HepG2 (cell line): ENCODE data around the gene DENND4B. TPM values are rescaled to one million over a fixed set of nuclear protein-coding genes. Genes with fewer than 3 reads are reported as not detected.

Experiments
- AKNA ChIP-seq: sonication (generic); formaldehyde crosslinking; IDR thresholded peaks from 2 replicates; pipeline ENCODE4 v1.4.0; 2020; ENCODE audit warnings: missing genetic modification reagents, borderline replicate concordance
- BRD4 ChIP-seq: sonication (generic); formaldehyde crosslinking; IDR thresholded peaks from 2 replicates; pipeline ENCODE4 v1.4.0; 2020; ENCODE audit warnings: missing genetic modification reagents
- ETV5 ChIP-seq: IDR thresholded peaks from 2 replicates; pipeline ENCODE4 v1.6.1; 2018; ENCODE audit warnings: missing biosample characterization, missing genetic modification reagents, inconsistent platforms, borderline replicate concordance
- GPBP1L1 ChIP-seq: sonication (generic); formaldehyde crosslinking; IDR thresholded peaks from 2 replicates; pipeline ENCODE4 v1.5.0; 2020; ENCODE audit warnings: mild to moderate bottlenecking, missing genetic modification reagents
- KDM4B ChIP-seq: sonication (generic); formaldehyde crosslinking; IDR thresholded peaks from 2 replicates; pipeline ENCODE4 v1.4.0; 2020; ENCODE audit warnings: missing genetic modification reagents
- MIXL1 ChIP-seq: IDR thresholded peaks from 2 replicates; pipeline ENCODE4 v1.6.1; 2016
- PHF20 ChIP-seq: sonication (generic); formaldehyde crosslinking; IDR thresholded peaks from 2 replicates; pipeline ENCODE4 v1.5.0; 2020; ENCODE audit warnings: mild to moderate bottlenecking, missing genetic modification reagents
- SRY ChIP-seq: sonication (generic); formaldehyde crosslinking; IDR thresholded peaks from 2 replicates; pipeline ENCODE4 v1.8.0; 2022; ENCODE audit warnings: mild to moderate bottlenecking, missing genetic modification reagents
- TRIM24 ChIP-seq: sonication (generic); formaldehyde crosslinking; IDR thresholded peaks from 2 replicates; pipeline ENCODE4 v1.8.0; 2022; ENCODE audit warnings: mild to moderate bottlenecking, missing genetic modification reagents
- U2AF2 ChIP-seq: fragments of 200-400 bp; formaldehyde crosslinking; IDR thresholded peaks from 2 replicates; pipeline ENCODE4 v1.6.1; 2017; ENCODE audit warnings: low read depth, mild to moderate bottlenecking, low read length
- ZNF746 ChIP-seq: sonication (generic); formaldehyde crosslinking; IDR thresholded peaks from 2 replicates; pipeline ENCODE4 v1.8.0; 2022; ENCODE audit warnings: mild to moderate bottlenecking, missing genetic modification reagents
- polyA plus RNA-seq, 8 experiments: library from polyadenylated mRNA; depleted of rRNA in 3 of 8; stranded (reverse) in 7 of 8; unstranded in 1 of 8; fragments of >200 nt; fragmentation: Illumina TruSeq in 4 of 8; extraction: Trizol in 4 of 8; gene quantifications; 2 replicates each; pipeline versions ENCODE4 v1.2.1 to v1.2.3, GENCODE V29; 2011 to 2016; ENCODE audit warnings: low read depth in 4 of 8, missing spikeins in 1 of 8, mixed read lengths in 1 of 8; ENCODE audit not compliant: insufficient read depth in 1 of 8
- total RNA-seq, 5 experiments: library from RNA; depleted of rRNA; stranded (reverse); fragments of >200 nt; fragmentation: Illumina TruSeq; extraction: Trizol; gene quantifications; 2 replicates each; pipeline ENCODE4 v1.2.3, GENCODE V29; 2016; ENCODE audit warnings: low read depth in 1 of 5
- TF ChIP-seq, protein P1 (sequence below): sonication (generic); formaldehyde crosslinking; IDR thresholded peaks from 2 replicates; pipeline ENCODE4 v1.9.0; 2022; ENCODE audit warnings: missing genetic modification reagents, mild to moderate bottlenecking, borderline replicate concordance
- TF ChIP-seq, protein P2 (sequence below): sonication (generic); formaldehyde crosslinking; IDR thresholded peaks from one replicate; pipeline ENCODE4 v1.5.1; 2020; ENCODE audit warnings: mild to moderate bottlenecking, missing genetic modification reagents; ENCODE audit errors: not compliant biosample characterization

DENND4B gene
- total and polyA plus RNA-seq, 2 of the 13 experiments (the other 11 are each of a cell fraction or from before 2014, with no cell fraction given), result 15.1 to 20.3 TPM

DNA sequence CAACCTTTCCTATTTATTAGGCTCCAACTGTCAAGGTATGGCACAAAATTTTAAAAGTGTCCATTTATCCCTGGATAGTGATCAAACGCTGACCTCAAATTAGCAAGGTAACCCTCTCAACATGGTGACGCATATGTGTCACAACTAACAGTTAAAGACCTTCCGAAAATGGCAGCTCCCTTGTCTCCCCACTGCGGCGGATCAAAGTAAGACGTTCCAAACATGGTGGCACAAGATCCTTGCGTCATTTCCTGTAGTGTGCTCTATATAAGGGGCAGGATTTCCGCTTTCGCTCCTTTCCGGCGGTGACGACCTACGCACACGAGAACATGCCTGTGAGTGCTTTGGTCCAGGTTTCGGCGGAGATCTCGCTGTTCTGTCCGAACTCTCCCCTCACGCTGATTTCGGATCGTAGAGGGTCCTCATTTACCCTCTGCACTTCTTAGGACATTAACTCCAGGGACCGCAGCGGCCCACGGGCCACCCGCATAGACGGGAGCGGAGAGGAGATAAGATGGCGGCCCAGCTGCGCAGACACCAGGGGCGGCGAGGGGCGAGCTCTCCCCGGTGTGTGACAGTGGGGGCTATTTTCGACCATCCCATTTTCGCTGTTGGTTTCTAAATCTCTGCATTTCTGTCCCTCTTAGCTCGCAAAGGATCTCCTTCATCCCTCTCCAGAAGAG lies 44.1 kb upstream of the DENND4B start, which contains the start of gene RPS27 (continued):
- TF ChIP-seq, protein P1, sequence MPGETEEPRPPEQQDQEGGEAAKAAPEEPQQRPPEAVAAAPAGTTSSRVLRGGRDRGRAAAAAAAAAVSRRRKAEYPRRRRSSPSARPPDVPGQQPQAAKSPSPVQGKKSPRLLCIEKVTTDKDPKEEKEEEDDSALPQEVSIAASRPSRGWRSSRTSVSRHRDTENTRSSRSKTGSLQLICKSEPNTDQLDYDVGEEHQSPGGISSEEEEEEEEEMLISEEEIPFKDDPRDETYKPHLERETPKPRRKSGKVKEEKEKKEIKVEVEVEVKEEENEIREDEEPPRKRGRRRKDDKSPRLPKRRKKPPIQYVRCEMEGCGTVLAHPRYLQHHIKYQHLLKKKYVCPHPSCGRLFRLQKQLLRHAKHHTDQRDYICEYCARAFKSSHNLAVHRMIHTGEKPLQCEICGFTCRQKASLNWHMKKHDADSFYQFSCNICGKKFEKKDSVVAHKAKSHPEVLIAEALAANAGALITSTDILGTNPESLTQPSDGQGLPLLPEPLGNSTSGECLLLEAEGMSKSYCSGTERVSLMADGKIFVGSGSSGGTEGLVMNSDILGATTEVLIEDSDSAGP, result peak; percentile 69
- TF ChIP-seq U2AF2 (no peak), TRIM24 (CRISPR knock-in tag) (no peak), PHF20 (CRISPR knock-in tag) (peak; percentile 90), BRD4 (peak; percentile 81), MIXL1 (CRISPR knock-in tag) (peak; percentile 71), AKNA (no peak), ZNF746 (CRISPR knock-in tag) (peak; percentile 30; the same call in 1 of the 2 replicates), ETV5 (CRISPR knock-in tag) (peak; percentile 74), GPBP1L1 (CRISPR knock-in tag) (no peak), KDM4B (CRISPR knock-in tag) (peak; percentile 70; the same call in 1 of the 2 replicates), SRY (CRISPR knock-in tag) (peak; percentile 71; the same call in 1 of the 2 replicates)
- TF ChIP-seq, protein P2, sequence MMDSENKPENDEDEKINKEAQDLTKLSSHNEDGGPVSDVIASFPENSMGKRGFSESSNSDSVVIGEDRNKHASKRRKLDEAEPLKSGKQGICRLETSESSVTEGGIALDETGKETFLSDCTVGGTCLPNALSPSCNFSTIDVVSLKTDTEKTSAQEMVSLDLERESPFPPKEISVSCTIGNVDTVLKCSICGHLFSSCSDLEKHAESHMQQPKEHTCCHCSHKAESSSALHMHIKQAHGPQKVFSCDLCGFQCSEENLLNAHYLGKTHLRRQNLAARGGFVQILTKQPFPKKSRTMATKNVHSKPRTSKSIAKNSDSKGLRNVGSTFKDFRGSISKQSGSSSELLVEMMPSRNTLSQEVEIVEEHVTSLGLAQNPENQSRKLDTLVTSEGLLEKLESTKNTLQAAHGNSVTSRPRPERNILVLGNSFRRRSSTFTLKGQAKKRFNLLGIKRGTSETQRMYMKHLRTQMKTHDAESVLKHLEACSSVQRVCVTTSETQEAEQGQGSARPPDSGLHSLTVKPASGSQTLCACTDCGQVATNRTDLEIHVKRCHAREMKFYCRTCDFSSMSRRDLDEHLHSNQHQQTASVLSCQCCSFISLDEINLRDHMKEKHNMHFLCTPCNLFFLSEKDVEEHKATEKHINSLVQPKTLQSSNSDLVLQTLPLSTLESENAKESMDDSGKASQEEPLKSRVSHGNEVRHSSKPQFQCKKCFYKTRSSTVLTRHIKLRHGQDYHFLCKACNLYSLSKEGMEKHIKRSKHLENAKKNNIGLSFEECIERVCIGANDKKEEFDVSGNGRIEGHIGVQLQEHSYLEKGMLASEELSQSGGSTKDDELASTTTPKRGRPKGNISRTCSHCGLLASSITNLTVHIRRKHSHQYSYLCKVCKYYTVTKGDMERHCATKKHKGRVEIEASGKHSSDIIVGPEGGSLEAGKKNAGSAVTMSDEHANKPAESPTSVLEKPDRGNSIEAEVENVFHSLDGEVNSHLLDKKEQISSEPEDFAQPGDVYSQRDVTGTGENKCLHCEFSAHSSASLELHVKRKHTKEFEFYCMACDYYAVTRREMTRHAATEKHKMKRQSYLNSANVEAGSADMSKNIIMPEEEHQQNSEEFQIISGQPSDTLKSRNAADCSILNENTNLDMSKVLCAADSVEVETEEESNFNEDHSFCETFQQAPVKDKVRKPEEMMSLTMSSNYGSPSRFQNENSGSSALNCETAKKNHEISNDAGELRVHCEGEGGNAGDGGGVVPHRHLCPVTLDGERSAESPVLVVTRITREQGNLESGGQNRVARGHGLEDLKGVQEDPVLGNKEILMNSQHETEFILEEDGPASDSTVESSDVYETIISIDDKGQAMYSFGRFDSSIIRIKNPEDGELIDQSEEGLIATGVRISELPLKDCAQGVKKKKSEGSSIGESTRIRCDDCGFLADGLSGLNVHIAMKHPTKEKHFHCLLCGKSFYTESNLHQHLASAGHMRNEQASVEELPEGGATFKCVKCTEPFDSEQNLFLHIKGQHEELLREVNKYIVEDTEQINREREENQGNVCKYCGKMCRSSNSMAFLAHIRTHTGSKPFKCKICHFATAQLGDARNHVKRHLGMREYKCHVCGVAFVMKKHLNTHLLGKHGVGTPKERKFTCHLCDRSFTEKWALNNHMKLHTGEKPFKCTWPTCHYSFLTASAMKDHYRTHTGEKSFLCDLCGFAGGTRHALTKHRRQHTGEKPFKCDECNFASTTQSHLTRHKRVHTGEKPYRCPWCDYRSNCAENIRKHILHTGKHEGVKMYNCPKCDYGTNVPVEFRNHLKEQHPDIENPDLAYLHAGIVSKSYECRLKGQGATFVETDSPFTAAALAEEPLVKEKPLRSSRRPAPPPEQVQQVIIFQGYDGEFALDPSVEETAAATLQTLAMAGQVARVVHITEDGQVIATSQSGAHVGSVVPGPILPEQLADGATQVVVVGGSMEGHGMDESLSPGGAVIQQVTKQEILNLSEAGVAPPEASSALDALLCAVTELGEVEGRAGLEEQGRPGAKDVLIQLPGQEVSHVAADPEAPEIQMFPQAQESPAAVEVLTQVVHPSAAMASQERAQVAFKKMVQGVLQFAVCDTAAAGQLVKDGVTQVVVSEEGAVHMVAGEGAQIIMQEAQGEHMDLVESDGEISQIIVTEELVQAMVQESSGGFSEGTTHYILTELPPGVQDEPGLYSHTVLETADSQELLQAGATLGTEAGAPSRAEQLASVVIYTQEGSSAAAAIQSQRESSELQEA (CRISPR knock-in tag), result no peak
